Peyer's patch (tissue), 4 donors: ENCODE data around the gene MCM7.

Source experiments
- CTCF ChIP-seq, 6 experiments: fragments of 450-650 bp in 4 of 6; fragments of 200-600 bp in 2 of 6; sonication (generic) in 1 of 6; IDR thresholded peaks; one replicate each; pipeline ENCODE4 v1.5.1; 2017 to 2019; ENCODE audit warnings: antibody characterized with exemption in 6 of 6, mild to moderate bottlenecking in 3 of 6, moderate library complexity in 1 of 6
- POLR2A ChIP-seq, 2 donors: fragments of 450-650 bp; IDR thresholded peaks; one replicate each; pipeline ENCODE4 v1.5.1; 2017; ENCODE audit warnings: antibody characterized with exemption in 2 of 2, mild to moderate bottlenecking in 2 of 2, moderate library complexity in 2 of 2

GRCh38 chr7:100147278-100147677, 46.1 kb upstream of the MCM7 start:
- TF ChIP-seq POLR2A (IDR thresholded peaks at IDR 0.05) = no peak
- TF ChIP-seq CTCF (IDR thresholded peaks at IDR 0.05) = no peak
